GM12892 (cell line): Measurements from ENCODE around the gene PBX1.

Experiments
- POLR2A ChIP-seq: IDR thresholded peaks from 2 replicates; pipeline ENCODE4 v1.6.1; 2011; ENCODE audit warnings: low read depth, low read length, control low read depth
- POLR2AphosphoS5 ChIP-seq: IDR thresholded peaks from 2 replicates; pipeline ENCODE4 v1.6.1; 2011; ENCODE audit warnings: low read depth, low read length, control low read depth
- TAF1 ChIP-seq: IDR thresholded peaks from 2 replicates; pipeline ENCODE4 v1.6.1; 2011; ENCODE audit warnings: low read depth, mild to moderate bottlenecking, control low read depth, low read length, borderline replicate concordance

GRCh38 chr1:164796916-164797315 lies 237.9 kb downstream of the PBX1 start:
- TF ChIP-seq POLR2A, result no peak
- no peak for TF ChIP-seq POLR2AphosphoS5
- no peak for TF ChIP-seq TAF1
